Peyer's patch (tissue), 4 donors: ENCODE data around the gene ANKRD2. TPM values are rescaled to one million over a fixed set of nuclear protein-coding genes. Genes with fewer than 3 reads are reported as not detected.
"Not testable (repeated sequence)": the region's sequence is repeated elsewhere in the genome, so short reads cannot be mapped to it uniquely, and the experiment has no call there.

Source experiments
- DNase-seq, 3 donors: peaks; one replicate each; pipeline ENCODE4 v3.0.0-alpha.2; 2017 to 2019
- H3K27ac ChIP-seq, 4 donors: fragments of 200-600 bp; sonication (generic); one replicate each; pipeline ENCODE4 v1.5.1; 2016 to 2019
- H3K27me3 ChIP-seq, 2 donors: fragments of 200-600 bp; sonication (generic); one replicate each; pipeline ENCODE4 v1.5.1; 2019
- H3K36me3 ChIP-seq, 3 donors: fragments of 200-600 bp; sonication (generic); one replicate each; pipeline ENCODE4 v1.5.1; 2016 to 2019
- H3K4me1 ChIP-seq, 4 donors: fragments of 200-600 bp; sonication (generic); one replicate each; pipeline ENCODE4 v1.5.1; 2016 to 2019
- H3K4me3 ChIP-seq, 4 donors: fragments of 200-600 bp; sonication (generic); 1 replicate in 3 of 4; 2 replicates in 1 of 4; pipeline ENCODE4 v1.5.1; 2016 to 2019; ENCODE audit warnings: mild to moderate bottlenecking in 1 of 4
- H3K9me3 ChIP-seq, 4 donors: fragments of 200-600 bp; sonication (generic); one replicate each; pipeline ENCODE4 v1.5.1; 2016 to 2019; ENCODE audit warnings: mild to moderate bottlenecking in 1 of 4
- POLR2A ChIP-seq, 2 donors: fragments of 450-650 bp; IDR thresholded peaks; one replicate each; pipeline ENCODE4 v1.5.1; 2017; ENCODE audit warnings: antibody characterized with exemption in 2 of 2, mild to moderate bottlenecking in 2 of 2, moderate library complexity in 2 of 2
- total RNA-seq, 4 donors: library from RNA; depleted of rRNA; stranded (reverse); fragments of >200 nt; gene quantifications; one replicate each; pipeline ENCODE4 v1.1.0, GENCODE V29; 2016
- TF ChIP-seq, protein P1 (sequence below), 6 experiments: fragments of 450-650 bp in 4 of 6; fragments of 200-600 bp in 2 of 6; sonication (generic) in 1 of 6; IDR thresholded peaks; one replicate each; pipeline ENCODE4 v1.5.1; 2017 to 2019; ENCODE audit warnings: antibody characterized with exemption in 6 of 6, mild to moderate bottlenecking in 3 of 6, moderate library complexity in 1 of 6

ANKRD2 gene
- total RNA-seq, 4 donors from 2014 or later: not detected

DNA sequence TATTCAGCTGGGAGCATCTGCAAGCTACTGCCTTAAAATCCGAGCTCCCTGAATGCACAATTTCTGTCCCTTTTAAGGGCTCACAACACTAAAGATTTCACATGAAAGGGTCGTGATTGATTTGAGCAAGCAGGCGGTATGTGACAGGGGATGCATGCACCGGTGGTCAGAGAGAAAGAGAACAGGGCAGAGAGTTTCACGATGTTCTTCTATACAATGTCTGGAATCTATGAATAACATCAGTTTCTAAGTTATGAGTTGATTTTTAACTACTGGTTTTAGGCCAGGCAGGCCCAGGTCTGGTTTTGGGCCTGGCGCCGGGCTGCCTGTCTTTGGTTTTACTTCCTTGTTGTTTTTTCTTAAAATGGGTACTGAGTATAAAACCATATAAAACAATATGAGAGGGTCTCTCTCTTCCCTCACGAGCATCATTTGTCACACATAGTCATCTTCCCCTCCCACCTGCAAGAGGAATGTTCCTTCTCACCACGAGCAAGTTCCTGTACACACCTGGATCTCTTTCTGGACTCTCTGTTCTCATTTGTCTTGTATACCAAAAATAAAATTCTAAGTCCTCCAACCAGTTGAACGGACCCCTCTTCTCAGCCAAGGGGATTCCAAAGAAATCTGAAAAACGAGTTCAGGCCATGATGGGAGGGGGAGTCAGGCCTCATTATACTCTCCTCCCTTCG lies 11.0 kb upstream of the ANKRD2 start:
- H3K9me3 ChIP-seq, H3K36me3 ChIP-seq, H3K4me1 ChIP-seq, DNase-seq, H3K27ac ChIP-seq, H3K27me3 ChIP-seq, H3K4me3 ChIP-seq: not testable (repeated sequence)

DNA sequence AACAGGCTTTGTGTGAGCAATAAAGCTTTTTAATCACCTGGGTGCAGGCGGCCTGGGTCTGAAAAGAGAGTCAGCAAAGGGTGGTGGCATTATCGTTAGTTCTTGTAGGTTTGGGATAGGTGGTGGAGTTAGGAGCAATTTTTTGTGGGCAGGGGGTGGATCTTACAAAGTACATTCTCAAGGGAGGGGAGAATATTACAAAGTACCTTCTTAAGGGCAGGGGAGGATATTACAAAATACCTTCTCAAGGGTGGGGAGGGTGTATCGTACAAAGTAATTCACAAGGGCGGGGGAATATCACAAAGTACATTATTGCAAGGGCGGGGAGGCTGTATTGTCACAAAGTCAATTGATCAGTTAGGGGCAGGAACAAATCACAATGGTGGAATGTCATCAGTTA lies 10.2 kb upstream of the ANKRD2 start:
- not testable (repeated sequence) for H3K27ac ChIP-seq, H3K9me3 ChIP-seq, H3K4me1 ChIP-seq, H3K4me3 ChIP-seq, H3K27me3 ChIP-seq, H3K36me3 ChIP-seq, DNase-seq

- Histone ChIP-seq H3K4me1 (no peaks in the 10 kb centered on the region), H3K27me3 (no peaks in the 10 kb centered on the region), H3K4me3 (no peak overlapping the region), H3K9me3 (no peaks in the 10 kb centered on the region), H3K36me3 (no peaks in the 10 kb centered on the region), H3K27ac (no peak overlapping the region)
- TF ChIP-seq, protein P1, sequence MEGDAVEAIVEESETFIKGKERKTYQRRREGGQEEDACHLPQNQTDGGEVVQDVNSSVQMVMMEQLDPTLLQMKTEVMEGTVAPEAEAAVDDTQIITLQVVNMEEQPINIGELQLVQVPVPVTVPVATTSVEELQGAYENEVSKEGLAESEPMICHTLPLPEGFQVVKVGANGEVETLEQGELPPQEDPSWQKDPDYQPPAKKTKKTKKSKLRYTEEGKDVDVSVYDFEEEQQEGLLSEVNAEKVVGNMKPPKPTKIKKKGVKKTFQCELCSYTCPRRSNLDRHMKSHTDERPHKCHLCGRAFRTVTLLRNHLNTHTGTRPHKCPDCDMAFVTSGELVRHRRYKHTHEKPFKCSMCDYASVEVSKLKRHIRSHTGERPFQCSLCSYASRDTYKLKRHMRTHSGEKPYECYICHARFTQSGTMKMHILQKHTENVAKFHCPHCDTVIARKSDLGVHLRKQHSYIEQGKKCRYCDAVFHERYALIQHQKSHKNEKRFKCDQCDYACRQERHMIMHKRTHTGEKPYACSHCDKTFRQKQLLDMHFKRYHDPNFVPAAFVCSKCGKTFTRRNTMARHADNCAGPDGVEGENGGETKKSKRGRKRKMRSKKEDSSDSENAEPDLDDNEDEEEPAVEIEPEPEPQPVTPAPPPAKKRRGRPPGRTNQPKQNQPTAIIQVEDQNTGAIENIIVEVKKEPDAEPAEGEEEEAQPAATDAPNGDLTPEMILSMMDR (IDR thresholded peaks at IDR 0.05): no peak
- TF ChIP-seq POLR2A (IDR thresholded peaks at IDR 0.05): no peak
- no peak for DNase-seq
Observed at GRCh38 chr10:97563337-97563736, 9.2 kb upstream of the ANKRD2 start.

GRCh38 chr10:97564776-97565175 lies 7.8 kb upstream of the ANKRD2 start:
- TF ChIP-seq, protein P1 (IDR thresholded peaks at IDR 0.05): no peak
- TF ChIP-seq POLR2A (IDR thresholded peaks at IDR 0.05): no peak
- no peak overlapping the region for H3K27ac ChIP-seq
- no peaks in the 10 kb centered on the region for H3K36me3 ChIP-seq
- no peak for DNase-seq
- no peaks in the 10 kb centered on the region for H3K4me1 ChIP-seq
- H3K9me3 ChIP-seq: no peaks in the 10 kb centered on the region
- H3K27me3 ChIP-seq: no peaks in the 10 kb centered on the region
- no peak overlapping the region for H3K4me3 ChIP-seq

- Histone ChIP-seq H3K4me3 (no peak overlapping the region), H3K27ac (no peak overlapping the region), H3K36me3 (no peaks in the 10 kb centered on the region), H3K9me3 (no peaks in the 10 kb centered on the region), H3K27me3 (no peaks in the 10 kb centered on the region), H3K4me1 (no peaks in the 10 kb centered on the region)
- TF ChIP-seq POLR2A (IDR thresholded peaks at IDR 0.05): no peak
- TF ChIP-seq, protein P1 (IDR thresholded peaks at IDR 0.05): no peak
- DNase-seq: no peak
Observed at GRCh38 chr10:97566336-97566996, 6.1 kb upstream of the ANKRD2 start.

- Histone ChIP-seq H3K4me1 (peaks cover 0 to 8% (median 0%) of the 10 kb centered on the region in 4 donors), H3K36me3 (no peaks in the 10 kb centered on the region), H3K27ac (no peak overlapping the region), H3K27me3 (no peaks in the 10 kb centered on the region), H3K9me3 (no peaks in the 10 kb centered on the region), H3K4me3 (no peak overlapping the region)
- TF ChIP-seq, protein P1 (IDR thresholded peaks at IDR 0.05): no peak
- TF ChIP-seq POLR2A (IDR thresholded peaks at IDR 0.05): no peak
- DNase-seq: no peak
Observed at GRCh38 chr10:97567891-97568290, 4.7 kb upstream of the ANKRD2 start.
